Testis (tissue), 2 donors: Measurements from ENCODE around the gene PLXNB1.

Experiments
- CTCF ChIP-seq, 3 experiments: fragments of 450-650 bp in 2 of 3; fragments of 200-600 bp in 1 of 3; sonication (generic) in 1 of 3; IDR thresholded peaks; one replicate each; pipeline ENCODE4 v1.5.1; 2016 to 2019; ENCODE audit warnings: antibody characterized with exemption in 3 of 3, mild to moderate bottlenecking in 2 of 3, moderate library complexity in 1 of 3
- POLR2A ChIP-seq: fragments of 450-650 bp; IDR thresholded peaks from one replicate; pipeline ENCODE4 v1.6.1; 2017; ENCODE audit warnings: antibody characterized with exemption, mild to moderate bottlenecking, moderate library complexity

DNA sequence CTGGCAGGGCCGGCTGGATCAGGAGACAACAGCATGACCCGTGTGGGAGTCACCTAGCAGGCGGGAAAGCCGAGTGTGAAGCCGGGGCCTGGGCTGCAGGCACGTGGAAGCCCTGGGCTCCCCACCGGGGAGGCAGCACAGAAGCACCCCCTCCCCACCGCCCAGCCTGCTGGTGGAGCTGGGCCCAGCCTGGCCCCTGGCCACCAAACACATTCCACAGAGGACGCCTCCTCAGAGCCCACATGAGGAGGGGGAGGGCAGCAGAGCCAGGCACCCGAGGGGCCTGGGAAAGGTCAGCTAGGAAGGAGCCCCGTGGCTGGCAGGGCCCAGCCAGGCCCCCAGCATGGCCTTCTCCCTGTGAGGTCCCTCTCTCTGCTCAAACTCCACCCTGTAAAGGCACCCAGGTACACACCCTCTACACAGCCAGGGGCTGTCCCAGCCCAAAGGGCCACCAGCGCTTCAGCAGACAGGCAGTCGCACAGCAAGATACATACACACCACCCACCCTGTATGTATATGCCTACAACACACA is 4.5 kb downstream of the PLXNB1 start:
- TF ChIP-seq CTCF (IDR thresholded peaks at IDR 0.05) (no peak), POLR2A (no peak)
